ENCODE data around the gene ZNF75A. TPM values are rescaled to one million over a fixed set of nuclear protein-coding genes. Genes with fewer than 3 reads are reported as not detected.
A peak's percentile ranks its signal among the peaks of the same experiment; 100 is the strongest.

The ZNF75A gene
- polyA plus RNA-seq, 3 donors = 2.3 to 10.2 (median 2.8) TPM

- Mint-ChIP-seq H3K4me3 (no peak overlapping the region), H3K27me3 (ENCODE audit: low read depth in 3 of 3) (peaks cover 8 to 17% (median 10%) of the 10 kb centered on the region in 3 donors), H3K9me3 (peaks cover 33 to 67% (median 56%) of the 10 kb centered on the region in 7 donors), H3K27ac (no peak overlapping the region), H3K4me1 (no peaks in the 10 kb centered on the region), H3K36me3 (no peaks in the 10 kb centered on the region)
- DNase-seq = no peak
- Histone ChIP-seq H3K9me3 (replicated peaks in 1 of 2; ENCODE audit: control insufficient read depth in 1 of 2, insufficient read depth in 1 of 2, low read length in 2 of 2) (peaks cover 33 to 34% of the 10 kb centered on the region in 2 donors), H3K36me3 (replicated peaks in 1 of 2; ENCODE audit: control insufficient read depth in 1 of 2, insufficient read depth in 2 of 2, low read length in 2 of 2) (no peaks in the 10 kb centered on the region), H2AFZ (ENCODE audit: insufficient read depth, low read depth, low read length, poor library complexity, severe bottlenecking) (no peak overlapping the region), H3K4me2 (replicated peaks; ENCODE audit: extremely low read depth, low read length, poor library complexity, severe bottlenecking) (no peak overlapping the region), H4K20me1 (ENCODE audit: insufficient read depth, low read length) (no peaks in the 10 kb centered on the region), H3K4me3 (replicated peaks in 1 of 3; ENCODE audit: low read depth in 2 of 3, low read length in 3 of 3) (no peak overlapping the region), H3K4me1 (ENCODE audit: control insufficient read depth in 1 of 2, insufficient read depth in 2 of 2, low read length in 2 of 2) (no peaks in the 10 kb centered on the region), H3K79me2 (ENCODE audit: insufficient read depth, low read length) (no peaks in the 10 kb centered on the region), H3K9ac (ENCODE audit: insufficient read depth, low read length, poor library complexity, severe bottlenecking) (no peak overlapping the region), H3K27ac (ENCODE audit: low read depth in 1 of 2, low read length in 2 of 2) (no peak overlapping the region), H3K27me3 (ENCODE audit: control insufficient read depth in 2 of 2, insufficient read depth in 2 of 2, low read length in 2 of 2) (peaks cover 0 to 6% of the 10 kb centered on the region in 2 donors)
- WGBS (ENCODE audit: insufficient coverage) = no CpG with 5 or more reads among the region's 1 CpG
- no peak for TF ChIP-seq CTCF (IDR thresholded peaks at IDR 0.05)
- intact Hi-C loops (cut with micrococcal nuclease) = no loop called here
Observed at GRCh38 chr16:3358871-3359270, 53.6 kb downstream of the ZNF75A start.

- Histone ChIP-seq H3K27me3 (ENCODE audit: control insufficient read depth in 2 of 2, insufficient read depth in 2 of 2, low read length in 2 of 2) (peaks cover 0 to 6% of the 10 kb centered on the region in 2 donors), H3K4me3 (replicated peaks in 1 of 3; ENCODE audit: low read depth in 2 of 3, low read length in 3 of 3) (no peak overlapping the region), H3K4me2 (replicated peaks; ENCODE audit: extremely low read depth, low read length, poor library complexity, severe bottlenecking) (no peak overlapping the region), H3K79me2 (ENCODE audit: insufficient read depth, low read length) (no peaks in the 10 kb centered on the region), H2AFZ (ENCODE audit: insufficient read depth, low read depth, low read length, poor library complexity, severe bottlenecking) (no peak overlapping the region), H3K9me3 (replicated peaks in 1 of 2; ENCODE audit: control insufficient read depth in 1 of 2, insufficient read depth in 1 of 2, low read length in 2 of 2) (peaks cover 40 to 41% of the 10 kb centered on the region in 2 donors), H3K9ac (ENCODE audit: insufficient read depth, low read length, poor library complexity, severe bottlenecking) (no peak overlapping the region), H3K4me1 (ENCODE audit: control insufficient read depth in 1 of 2, insufficient read depth in 2 of 2, low read length in 2 of 2) (peaks cover 10 to 11% of the 10 kb centered on the region in 2 donors), H3K36me3 (replicated peaks in 1 of 2; ENCODE audit: control insufficient read depth in 1 of 2, insufficient read depth in 2 of 2, low read length in 2 of 2) (no peaks in the 10 kb centered on the region), H4K20me1 (ENCODE audit: insufficient read depth, low read length) (no peaks in the 10 kb centered on the region), H3K27ac (ENCODE audit: low read depth in 1 of 2, low read length in 2 of 2) (no peak overlapping the region)
- H3K27ac Mint-ChIP-seq = no peak overlapping the region
- peaks cover 8 to 22% (median 13%) of the 10 kb centered on the region in 3 donors for H3K27me3 Mint-ChIP-seq (ENCODE audit: low read depth in 3 of 3)
- H3K9me3 Mint-ChIP-seq = peaks cover 21 to 55% (median 36%) of the 10 kb centered on the region in 7 donors
- no peak for DNase-seq
- H3K4me3 Mint-ChIP-seq = peak overlapping the region in 1 of 2 donors; percentile 23
- H3K4me1 Mint-ChIP-seq = peaks cover 12% of the 10 kb centered on the region
- H3K36me3 Mint-ChIP-seq = peaks cover 3 to 5% of the 10 kb centered on the region in 2 donors
- intact Hi-C loops (cut with micrococcal nuclease) = no loop called here
- TF ChIP-seq CTCF (IDR thresholded peaks at IDR 0.05) = no peak
Observed at GRCh38 chr16:3362931-3363330, 57.6 kb downstream of the ZNF75A start.

Data from CD14-positive monocyte (primary cell).